Mammary epithelial cell (primary cell): ENCODE measurements around the gene COLGALT1.

Source experiments
- CTCF ChIP-seq, 2 donors: IDR thresholded peaks in 1 of 2; conservative IDR thresholded peaks in 1 of 2; 2 replicates each; pipeline ENCODE4 v1.5.1; 2011 to 2012; ENCODE audit warnings: inconsistent platforms in 2 of 2, low read length in 2 of 2, mild to moderate bottlenecking in 2 of 2, control low read depth in 1 of 2, low read depth in 1 of 2; ENCODE audit not compliant: insufficient read depth in 1 of 2; ENCODE audit errors: extremely low read depth in 1 of 2
- EZH2 ChIP-seq: IDR thresholded peaks from 2 replicates; pipeline ENCODE4 v1.6.1; 2012; ENCODE audit warnings: low read length, inconsistent platforms, borderline replicate concordance

GRCh38 chr19:17515408-17516149, 39.9 kb upstream of the COLGALT1 start:
- TF ChIP-seq CTCF (conservative IDR thresholded peaks at IDR 0.05 in 1 of 2, IDR thresholded peaks at IDR 0.05 in 1 of 2; ENCODE audit: extremely low read depth in 1 of 2, insufficient read depth in 1 of 2, low read depth in 1 of 2, low read length in 2 of 2): no peak
- no peak for TF ChIP-seq EZH2
